HepG2 (cell line): ENCODE measurements around the gene FKBP1A. TPM values are rescaled to one million over a fixed set of nuclear protein-coding genes. Genes with fewer than 3 reads are reported as not detected.

Experiments
- ATAC-seq: fragments of 200-7000 bp; cut with Tn5 transposase; 3 replicates; pipeline ENCODE4 v1.9.1; 2020; ENCODE audit warnings: mild to moderate bottlenecking, moderate library complexity
- BruUV-seq: library from RNA; stranded (reverse); fragments of 400-500 nt; replicated peaks from 2 replicates; lab custom pipeline; 2021; lab: Mats Ljungman, UMichigan
- CTCF ChIA-PET: fragments of 300-600 bp; formaldehyde crosslinking; extraction: SDS; loops from one replicate; lab custom pipeline; 2021; ENCODE audit warnings: low total read pairs, inconsistent platforms, low intra/inter-chr PET ratio; lab: Yijun Ruan, JAX
- POLR2A ChIA-PET: fragments of 350-600 bp; sonication (Branson Sonifier 250); formaldehyde crosslinking; loops from one replicate; lab custom pipeline; 2020; ENCODE audit warnings: antibody characterized with exemption, inconsistent platforms; lab: Yijun Ruan, JAX
- DNase-seq: peaks from one replicate; pipeline ENCODE4 v3.0.0-alpha.2; 2015; ENCODE audit warnings: low spot score
- FAIRE-seq: peaks from 3 replicates; lab custom pipeline; 2011; peaks lifted over from hg19 to GRCh38; lab: Jason Lieb, UNC
- H2AFZ ChIP-seq: one replicate; pipeline ENCODE4 v1.6.1; 2011; ENCODE audit warnings: low read length, inconsistent platforms
- H3K27ac ChIP-seq: fragments of 300-600 bp; 3 replicates; pipeline ENCODE4 v1.8.0; 2011; ENCODE audit warnings: mixed run types, mild to moderate bottlenecking, mixed read lengths, low read length, inconsistent platforms; ENCODE audit not compliant: insufficient read depth; ENCODE audit errors: extremely low read length
- H3K27me3 ChIP-seq, 2 experiments: fragments of 200-600 bp in 1 of 2; 2 replicates in 1 of 2; 3 replicates in 1 of 2; pipeline versions ENCODE4 v1.6.0 to v1.8.0; 2011; ENCODE audit warnings: low read length in 2 of 2, mild to moderate bottlenecking in 2 of 2, moderate library complexity in 2 of 2, inconsistent platforms in 1 of 2; ENCODE audit not compliant: insufficient read depth in 2 of 2, control insufficient read depth in 1 of 2
- H3K36me3 ChIP-seq, 2 experiments: fragments of 200-600 bp in 1 of 2; replicated peaks in 1 of 2; 2 replicates in 1 of 2; 3 replicates in 1 of 2; pipeline versions ENCODE4 v1.5.1 to v1.8.0; 2011; ENCODE audit warnings: low read length in 2 of 2, inconsistent platforms in 1 of 2; ENCODE audit not compliant: insufficient read depth in 2 of 2, control insufficient read depth in 1 of 2
- H3K4me1 ChIP-seq: 2 replicates; pipeline ENCODE4 v1.5.1; 2012; ENCODE audit warnings: low read length, inconsistent platforms; ENCODE audit not compliant: insufficient read depth
- H3K4me2 ChIP-seq: 2 replicates; pipeline ENCODE4 v1.6.0; 2011; ENCODE audit warnings: low read depth, low read length, inconsistent platforms
- H3K4me3 ChIP-seq, 3 experiments: fragments of 200-600 bp in 1 of 3; sonication (generic), shearing (Covaris generic) in 1 of 3; replicated peaks in 1 of 3; 2 replicates each; pipeline ENCODE4 v1.5.1; 2011 to 2016; ENCODE audit warnings: low read length in 3 of 3, inconsistent platforms in 2 of 3, low read depth in 2 of 3, mild to moderate bottlenecking in 2 of 3, control low read depth in 1 of 3, mixed read lengths in 1 of 3; ENCODE audit not compliant: insufficient read depth in 1 of 3
- H3K79me2 ChIP-seq: one replicate; pipeline ENCODE4 v1.6.1; 2011; ENCODE audit warnings: low read length, inconsistent platforms; ENCODE audit not compliant: insufficient read depth
- H3K9ac ChIP-seq: 2 replicates; pipeline ENCODE4 v1.6.0; 2011; ENCODE audit warnings: mild to moderate bottlenecking, low read depth, low read length, inconsistent platforms; ENCODE audit not compliant: insufficient read depth
- H3K9me3 ChIP-seq: 2 replicates; pipeline ENCODE4 v1.5.1; 2012; ENCODE audit warnings: mild to moderate bottlenecking, low read length
- H4K20me1 ChIP-seq: 2 replicates; pipeline ENCODE4 v1.6.0; 2011; ENCODE audit warnings: inconsistent platforms, mild to moderate bottlenecking, low read length, moderate library complexity; ENCODE audit not compliant: insufficient read depth
- ADNP ChIP-seq: sonication (generic); formaldehyde crosslinking; IDR thresholded peaks from 2 replicates; pipeline ENCODE4 v1.4.0; 2020; ENCODE audit warnings: missing genetic modification reagents
- CHD2 ChIP-seq: IDR thresholded peaks from 2 replicates; pipeline ENCODE4 v1.6.1; 2011; ENCODE audit warnings: low read depth, low read length, improper control_type of control experiment
- FIP1L1 ChIP-seq: fragments of 200-400 bp; formaldehyde crosslinking; IDR thresholded peaks from 2 replicates; pipeline ENCODE4 v1.6.1; 2018; ENCODE audit warnings: low read depth, mild to moderate bottlenecking, low read length, moderate library complexity, borderline replicate concordance; ENCODE audit not compliant: insufficient read depth
- IKZF5 ChIP-seq: IDR thresholded peaks from 2 replicates; pipeline ENCODE4 v1.6.1; 2018; ENCODE audit warnings: missing genetic modification reagents, mild to moderate bottlenecking, missing compliant biosample characterization
- KDM3A ChIP-seq: IDR thresholded peaks from 2 replicates; pipeline ENCODE4 v1.6.1; 2018; ENCODE audit warnings: low read depth, missing compliant biosample characterization
- MXI1 ChIP-seq: IDR thresholded peaks from 3 replicates; pipeline ENCODE4 v1.6.1; 2012; ENCODE audit warnings: low read depth, low read length, inconsistent platforms, borderline replicate concordance
- MYC ChIP-seq: sonication (generic); formaldehyde crosslinking; IDR thresholded peaks from 2 replicates; pipeline ENCODE4 v1.9.0; 2021; ENCODE audit warnings: missing genetic modification reagents, borderline replicate concordance
- REXO4 ChIP-seq: sonication (generic); formaldehyde crosslinking; IDR thresholded peaks from 2 replicates; pipeline ENCODE4 v1.8.0; 2022; ENCODE audit warnings: missing genetic modification reagents, mild to moderate bottlenecking, borderline replicate concordance
- ZIK1 ChIP-seq: sonication (generic); formaldehyde crosslinking; IDR thresholded peaks from 2 replicates; pipeline ENCODE4 v1.5.0; 2020; ENCODE audit warnings: mild to moderate bottlenecking, low read depth, missing genetic modification reagents, borderline replicate concordance
- ZNF318 ChIP-seq: sonication (generic); formaldehyde crosslinking; IDR thresholded peaks from 2 replicates; pipeline ENCODE4 v1.4.0; 2020; ENCODE audit warnings: mild to moderate bottlenecking, missing genetic modification reagents
- WGBS: methylation state at CpG from one replicate; pipeline ENCODE4 v1.1.6; 2017; ENCODE audit warnings: low lambda C conversion rate; 5-methylcytosine and 5-hydroxymethylcytosine counted together
- in situ Hi-C: cut with HindIII; loops from 2 replicates; pipeline ENCODE4 v1.10.0; 2017; ENCODE audit warnings: low pct_unique_long_range_greater_than_20kb; ENCODE audit not compliant: extremely low pct_ligation_motif_present
- intact Hi-C: fragments of 100-400 bp; cut with micrococcal nuclease; formaldehyde crosslinking; loops from one replicate; pipeline ENCODE4 v1.10.0; 2022; ENCODE audit not compliant: unreplicated experiment
- polyA plus RNA-seq, 8 experiments: library from polyadenylated mRNA; depleted of rRNA in 3 of 8; stranded (reverse) in 7 of 8; unstranded in 1 of 8; fragments of >200 nt; fragmentation: Illumina TruSeq in 4 of 8; extraction: Trizol in 4 of 8; gene quantifications; 2 replicates each; pipeline versions ENCODE4 v1.2.1 to v1.2.3, GENCODE V29; 2011 to 2016; ENCODE audit warnings: low read depth in 4 of 8, missing spikeins in 1 of 8, mixed read lengths in 1 of 8; ENCODE audit not compliant: insufficient read depth in 1 of 8
- total RNA-seq, 5 experiments: library from RNA; depleted of rRNA; stranded (reverse); fragments of >200 nt; fragmentation: Illumina TruSeq; extraction: Trizol; gene quantifications; 2 replicates each; pipeline ENCODE4 v1.2.3, GENCODE V29; 2016; ENCODE audit warnings: low read depth in 1 of 5

The FKBP1A gene
- total and polyA plus RNA-seq, 2 of the 13 experiments (the other 11 are each of a cell fraction or from before 2014, with no cell fraction given): 119 to 468 TPM

GRCh38 chr20:1390581-1391403 is 2.1 kb downstream of the FKBP1A start (continued):
- TF ChIP-seq ADNP (CRISPR knock-in tag) (no peak), IKZF5 (CRISPR knock-in tag) (no peak), REXO4 (CRISPR knock-in tag) (no peak), CHD2 (no peak), MXI1 (no peak), MYC (CRISPR knock-in tag) (no peak; the same call in 1 of the 2 replicates), KDM3A (no peak), ZIK1 (CRISPR knock-in tag) (no peak)

- Histone ChIP-seq H3K4me3 (peak overlapping the region in 1 of 3 experiments; percentile 91; a peak in 1 of 6 replicates), H3K4me1 (peaks cover 59% of the 10 kb centered on the region), H3K4me2 (peak overlapping the region; percentile 99), H2AFZ (no peak overlapping the region), H3K9ac (peak overlapping the region; percentile 89; the same call in 1 of the 2 replicates), H3K36me3 (peaks cover 8 to 38% of the 10 kb centered on the region in 2 experiments), H3K27ac (no peak overlapping the region), H3K79me2 (peaks cover 77% of the 10 kb centered on the region), H4K20me1 (peaks cover 61% of the 10 kb centered on the region), H3K27me3 (peaks cover 0 to 2% of the 10 kb centered on the region in 2 experiments; a peak in 2 of 5 replicates), H3K9me3 (no peaks in the 10 kb centered on the region)
- FAIRE-seq: no peak
- CTCF ChIA-PET: no interaction called here
- TSS peak; percentile 1 for BruUV-seq
- POLR2A ChIA-PET: interaction anchor here (1.1 to 4.7 kb wide), 3 partner anchors 62 to 76 kb away, joined by 3 to 41 read pairs (median 15); partner anchors contain the start of genes NSFL1C and SDCBP2
- ATAC-seq: no peak
- DNase-seq: no peak
- in situ Hi-C loops (no loop called here), intact Hi-C loops (loop anchor here (10.0 kb wide), 1 partner anchor 275 kb away; the partner anchor contains the start of gene PSMF1)
- WGBS: 92% methylated on average over 6 of the region's 6 CpGs
- no peak for TF ChIP-seq FIP1L1
- 0 out of 2 replicates have a peak, but pooled peaks have one; percentile 46 for TF ChIP-seq ZNF318 (CRISPR knock-in tag)
Observed at GRCh38 chr20:1389703-1390580, 2.9 kb downstream of the FKBP1A start.
